ENCODE data around the gene EIF5B. TPM values are rescaled to one million over a fixed set of nuclear protein-coding genes. Genes with fewer than 3 reads are reported as not detected.

Gene EIF5B
- polyA plus RNA-seq, 3 donors: 0.58 to 3.2 (median 1.5) TPM

GRCh38 chr2:99433340-99433739, 96.2 kb downstream of the EIF5B start:
- H3K27ac Mint-ChIP-seq: no peak overlapping the region
- no peaks in the 10 kb centered on the region for H4K20me1 ChIP-seq (ENCODE audit: insufficient read depth, low read length)
- H3K4me1 ChIP-seq (ENCODE audit: control insufficient read depth in 1 of 2, insufficient read depth in 2 of 2, low read length in 2 of 2): no peaks in the 10 kb centered on the region
- no peak overlapping the region for H3K4me2 ChIP-seq (replicated peaks; ENCODE audit: extremely low read depth, low read length, poor library complexity, severe bottlenecking)
- no peak for TF ChIP-seq CTCF (IDR thresholded peaks at IDR 0.05)
- peaks cover 4% of the 10 kb centered on the region for H3K4me1 Mint-ChIP-seq
- H3K36me3 ChIP-seq (replicated peaks in 1 of 2; ENCODE audit: control insufficient read depth in 1 of 2, insufficient read depth in 2 of 2, low read length in 2 of 2): peaks cover 61 to 93% of the 10 kb centered on the region in 2 donors
- no peak overlapping the region for H3K4me3 ChIP-seq (replicated peaks in 1 of 3; ENCODE audit: low read depth in 2 of 3, low read length in 3 of 3)
- no peaks in the 10 kb centered on the region for H3K27me3 ChIP-seq (ENCODE audit: control insufficient read depth in 2 of 2, insufficient read depth in 2 of 2, low read length in 2 of 2)
- no peaks in the 10 kb centered on the region for H3K27me3 Mint-ChIP-seq (ENCODE audit: low read depth in 3 of 3)
- peaks cover 43 to 71% of the 10 kb centered on the region in 2 donors for H3K36me3 Mint-ChIP-seq
- no peak overlapping the region for H3K9ac ChIP-seq (ENCODE audit: insufficient read depth, low read length, poor library complexity, severe bottlenecking)
- H3K9me3 Mint-ChIP-seq: no peaks in the 10 kb centered on the region
- no peaks in the 10 kb centered on the region for H3K79me2 ChIP-seq (ENCODE audit: insufficient read depth, low read length)
- no peaks in the 10 kb centered on the region for H3K9me3 ChIP-seq (replicated peaks in 1 of 2; ENCODE audit: control insufficient read depth in 1 of 2, insufficient read depth in 1 of 2, low read length in 2 of 2)
- intact Hi-C loops (cut with micrococcal nuclease): no loop called here
- no peak overlapping the region for H2AFZ ChIP-seq (ENCODE audit: insufficient read depth, low read depth, low read length, poor library complexity, severe bottlenecking)
- no peak overlapping the region for H3K4me3 Mint-ChIP-seq
- WGBS (ENCODE audit: insufficient coverage): 94% methylated on average over 2 of the region's 2 CpGs
- no peak overlapping the region for H3K27ac ChIP-seq (ENCODE audit: low read depth in 1 of 2, low read length in 2 of 2)
- no peak for DNase-seq

- no peak for DNase-seq
- Mint-ChIP-seq H3K4me1 (peaks cover 2% of the 10 kb centered on the region), H3K9me3 (no peaks in the 10 kb centered on the region), H3K36me3 (peaks cover 37 to 65% of the 10 kb centered on the region in 2 donors), H3K27ac (no peak overlapping the region), H3K4me3 (no peak overlapping the region), H3K27me3 (ENCODE audit: low read depth in 3 of 3) (no peaks in the 10 kb centered on the region)
- H3K27ac ChIP-seq (ENCODE audit: low read depth in 1 of 2, low read length in 2 of 2): no peak overlapping the region
- no peaks in the 10 kb centered on the region for H3K4me1 ChIP-seq (ENCODE audit: control insufficient read depth in 1 of 2, insufficient read depth in 2 of 2, low read length in 2 of 2)
- no peaks in the 10 kb centered on the region for H3K9me3 ChIP-seq (replicated peaks in 1 of 2; ENCODE audit: control insufficient read depth in 1 of 2, insufficient read depth in 1 of 2, low read length in 2 of 2)
- TF ChIP-seq CTCF (IDR thresholded peaks at IDR 0.05): no peak
- no peak overlapping the region for H3K4me3 ChIP-seq (replicated peaks in 1 of 3; ENCODE audit: low read depth in 2 of 3, low read length in 3 of 3)
- no peaks in the 10 kb centered on the region for H3K79me2 ChIP-seq (ENCODE audit: insufficient read depth, low read length)
- 100% methylated on average over 3 of the region's 10 CpGs for WGBS (ENCODE audit: insufficient coverage)
- H3K36me3 ChIP-seq (replicated peaks in 1 of 2; ENCODE audit: control insufficient read depth in 1 of 2, insufficient read depth in 2 of 2, low read length in 2 of 2): peaks cover 54 to 92% of the 10 kb centered on the region in 2 donors
- H3K27me3 ChIP-seq (ENCODE audit: control insufficient read depth in 2 of 2, insufficient read depth in 2 of 2, low read length in 2 of 2): no peaks in the 10 kb centered on the region
- no peak overlapping the region for H3K4me2 ChIP-seq (replicated peaks; ENCODE audit: extremely low read depth, low read length, poor library complexity, severe bottlenecking)
- no peak overlapping the region for H2AFZ ChIP-seq (ENCODE audit: insufficient read depth, low read depth, low read length, poor library complexity, severe bottlenecking)
- no peak overlapping the region for H3K9ac ChIP-seq (ENCODE audit: insufficient read depth, low read length, poor library complexity, severe bottlenecking)
- intact Hi-C loops (cut with micrococcal nuclease): no loop called here
- H4K20me1 ChIP-seq (ENCODE audit: insufficient read depth, low read length): no peaks in the 10 kb centered on the region
These were observed 99.7 kb downstream of the EIF5B start for GRCh38 chr2:99436874-99437273.

Measured in CD14-positive monocyte (primary cell).